ENCODE results near the gene ZER1. TPM values are rescaled to one million over a fixed set of nuclear protein-coding genes. Genes with fewer than 3 reads are reported as not detected.
A peak's percentile ranks its signal among the peaks of the same experiment; 100 is the strongest.
"Not testable (repeated sequence)": the region's sequence is repeated elsewhere in the genome, so short reads cannot be mapped to it uniquely, and the experiment has no call there.

ZER1 gene
- 10 to 100 TPM; 29.1 to 32.2 (median 30.4) TPM for polyA plus RNA-seq (ENCODE audit: insufficient read length in 3 of 3)

DNA sequence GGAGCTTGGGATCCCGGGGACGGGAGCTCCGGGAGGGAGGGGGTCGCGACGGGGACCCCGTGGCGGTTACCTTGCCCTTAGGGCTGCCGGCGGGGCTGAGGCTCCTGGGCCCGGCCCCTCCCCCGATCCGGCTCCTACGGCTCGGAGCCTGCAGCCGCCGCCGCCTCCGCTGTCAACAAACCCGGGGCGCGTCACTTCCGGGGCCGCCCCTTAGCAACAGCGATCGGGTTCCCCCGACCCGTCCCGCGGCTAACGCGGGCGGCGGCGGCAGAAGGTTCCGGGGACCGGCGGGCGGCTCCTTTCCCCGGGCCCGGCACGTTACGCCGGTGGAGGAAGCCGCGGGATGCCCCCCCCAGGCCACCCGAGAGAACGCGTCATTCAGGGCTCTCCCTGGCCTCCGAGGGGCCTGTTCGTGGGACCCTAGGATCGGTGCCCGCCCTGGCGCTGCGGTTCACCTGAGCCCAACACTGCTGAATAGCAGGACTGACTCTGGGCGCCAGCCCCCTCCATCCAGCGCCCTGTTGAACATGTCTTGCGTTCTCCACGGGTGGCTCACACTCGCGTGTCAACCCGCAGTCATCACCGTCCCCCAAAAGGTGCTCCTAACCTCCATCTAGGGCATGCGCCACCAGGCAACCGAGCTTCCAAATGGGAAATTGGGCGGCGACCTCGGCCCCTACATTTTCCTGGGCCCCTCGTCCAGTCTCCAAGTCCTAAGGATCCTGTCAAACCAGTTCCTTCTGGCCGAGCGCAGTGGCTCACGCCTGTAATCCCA is at the start of gene ZER1:
TSS of gene ZER1 (minus strand) at position 183 of the 775 bp plus-strand sequence. CDS start 16,362 bp downstream, outside the sequence.
- peak in 2 of 3 donors; percentile 77 to 78 for DNase-seq (ENCODE audit: low read depth in 3 of 3, low spot score in 2 of 3)

DNA sequence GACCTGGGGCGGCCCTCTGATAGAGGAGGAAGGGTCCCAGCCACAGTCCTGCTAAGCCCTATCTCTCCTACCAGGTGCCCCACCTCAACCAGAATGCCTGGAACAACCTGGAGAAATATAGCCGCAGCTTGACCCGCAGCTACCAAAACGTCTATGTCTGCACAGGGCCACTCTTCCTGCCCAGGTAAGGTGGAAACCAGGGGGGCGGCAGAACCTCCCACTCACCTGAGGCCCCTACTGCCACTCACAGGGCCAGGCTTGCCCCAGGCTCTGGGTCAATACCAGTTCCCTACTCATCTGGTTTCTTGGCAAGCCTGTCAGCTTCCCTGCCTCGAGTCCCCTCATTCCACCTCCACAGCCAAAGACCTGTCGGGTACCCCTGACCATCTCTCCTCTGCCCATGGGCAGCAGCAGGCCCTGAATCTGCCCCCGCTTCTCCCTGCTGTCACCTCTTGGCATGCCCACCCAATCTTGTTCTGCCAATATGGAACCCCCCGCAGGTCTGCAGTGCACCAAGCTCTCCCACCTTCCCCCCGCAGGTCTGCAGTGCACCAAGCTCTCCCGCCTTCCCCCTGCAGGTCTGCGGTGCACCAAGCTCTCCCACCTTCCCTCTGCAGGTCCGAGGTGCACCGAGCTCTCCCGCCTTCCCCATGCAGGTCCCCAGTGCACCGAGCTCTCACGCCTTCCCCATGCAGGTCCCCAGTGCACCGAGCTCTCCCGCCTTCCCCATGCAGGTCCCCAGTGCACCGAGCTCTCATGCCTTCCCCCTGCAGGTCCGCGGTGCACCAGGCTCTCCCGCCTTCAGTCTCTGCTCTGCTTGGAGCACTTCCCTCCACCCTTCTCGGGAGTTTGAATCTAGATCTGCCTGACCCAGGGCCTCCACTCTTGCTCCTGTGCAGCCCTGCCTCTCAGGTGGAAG is 49.2 kb upstream of the ZER1 start:
- no peak for DNase-seq (ENCODE audit: low read depth in 3 of 3, low spot score in 2 of 3)

DNA sequence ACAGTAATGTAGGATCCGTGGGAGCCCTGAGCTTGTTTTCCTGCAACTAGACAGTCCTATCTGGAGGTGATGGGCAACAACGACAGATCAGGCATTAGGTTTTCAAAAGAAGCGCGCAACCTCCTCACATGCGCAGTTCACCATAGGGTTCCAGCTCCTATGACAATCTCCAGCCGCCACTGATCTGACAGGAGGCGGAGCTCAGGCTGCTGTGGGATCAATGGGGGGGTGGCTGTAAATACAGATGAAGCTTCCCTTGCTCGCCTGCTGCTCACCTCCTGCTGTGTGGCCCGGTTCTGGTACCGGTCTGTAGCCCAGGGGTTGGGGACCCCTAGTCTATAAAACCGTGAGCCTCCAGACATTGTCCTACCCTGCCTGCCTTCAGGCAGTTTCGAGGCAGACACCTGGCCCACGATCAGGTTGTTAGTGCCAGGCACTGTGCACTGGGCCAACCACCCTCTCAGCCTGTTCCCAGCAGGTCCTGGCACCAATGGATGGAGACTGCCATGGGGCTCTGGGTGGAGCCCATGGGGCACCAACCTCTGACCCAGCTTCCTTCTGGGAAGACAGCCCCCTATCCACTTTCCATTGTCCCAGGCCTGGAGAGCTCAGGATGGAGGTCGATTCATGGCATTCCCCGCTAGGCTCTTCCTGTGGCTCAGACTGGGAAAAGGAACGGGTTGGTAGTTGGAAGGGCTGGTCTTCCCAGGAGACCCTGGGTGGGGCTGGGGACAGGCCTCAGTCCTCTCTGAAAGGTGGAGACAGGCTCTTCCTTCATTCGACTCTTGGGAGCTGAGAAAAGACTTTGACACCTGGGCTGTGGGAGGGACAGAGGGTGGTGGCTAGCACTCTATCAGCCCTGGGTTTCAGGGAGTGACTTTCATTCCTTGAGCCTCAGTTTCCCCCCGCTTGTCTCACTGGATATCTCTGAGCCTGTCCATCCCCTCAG is 48.3 kb upstream of the ZER1 start:
- no peak for DNase-seq (ENCODE audit: low read depth in 3 of 3, low spot score in 2 of 3)

DNA sequence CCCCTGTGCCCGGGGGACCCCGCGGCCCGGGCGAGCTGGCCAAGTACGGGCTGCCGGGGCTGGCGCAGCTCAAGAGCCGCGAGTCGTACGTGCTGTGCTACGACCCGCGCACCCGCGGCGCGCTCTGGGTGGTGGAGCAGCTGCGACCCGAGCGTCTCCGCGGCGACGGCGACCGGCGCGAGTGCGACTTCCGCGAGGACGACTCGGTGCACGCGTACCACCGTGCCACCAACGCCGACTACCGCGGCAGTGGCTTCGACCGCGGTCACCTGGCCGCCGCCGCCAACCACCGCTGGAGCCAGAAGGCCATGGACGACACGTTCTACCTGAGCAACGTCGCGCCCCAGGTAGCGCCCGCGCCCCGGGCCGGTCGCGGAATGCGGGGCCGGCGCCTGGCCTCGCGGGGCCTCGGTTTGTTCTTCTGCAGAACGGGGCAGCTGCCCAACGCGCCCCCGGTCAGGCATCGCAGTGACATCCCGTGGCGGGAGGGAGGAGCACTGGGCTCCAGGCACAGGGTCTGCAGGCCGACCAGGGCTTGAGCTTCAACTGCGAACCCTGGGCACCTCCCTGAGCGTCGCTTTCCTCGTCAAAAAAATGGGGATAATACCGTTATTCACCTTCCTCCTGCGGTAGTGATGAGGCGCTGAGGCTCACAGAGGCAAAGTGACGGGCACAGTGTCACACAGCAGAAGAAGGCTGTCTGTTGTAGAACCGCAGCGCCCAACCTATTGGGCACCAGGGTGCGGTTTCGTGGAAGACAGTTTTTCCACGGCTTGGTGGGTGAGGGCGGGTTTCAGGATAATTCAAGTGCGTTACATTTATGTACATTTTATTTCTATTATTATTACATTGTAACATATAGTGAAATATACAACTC is 47.4 kb upstream of the ZER1 start:
- no peak for DNase-seq (ENCODE audit: low read depth in 3 of 3, low spot score in 2 of 3)

DNA sequence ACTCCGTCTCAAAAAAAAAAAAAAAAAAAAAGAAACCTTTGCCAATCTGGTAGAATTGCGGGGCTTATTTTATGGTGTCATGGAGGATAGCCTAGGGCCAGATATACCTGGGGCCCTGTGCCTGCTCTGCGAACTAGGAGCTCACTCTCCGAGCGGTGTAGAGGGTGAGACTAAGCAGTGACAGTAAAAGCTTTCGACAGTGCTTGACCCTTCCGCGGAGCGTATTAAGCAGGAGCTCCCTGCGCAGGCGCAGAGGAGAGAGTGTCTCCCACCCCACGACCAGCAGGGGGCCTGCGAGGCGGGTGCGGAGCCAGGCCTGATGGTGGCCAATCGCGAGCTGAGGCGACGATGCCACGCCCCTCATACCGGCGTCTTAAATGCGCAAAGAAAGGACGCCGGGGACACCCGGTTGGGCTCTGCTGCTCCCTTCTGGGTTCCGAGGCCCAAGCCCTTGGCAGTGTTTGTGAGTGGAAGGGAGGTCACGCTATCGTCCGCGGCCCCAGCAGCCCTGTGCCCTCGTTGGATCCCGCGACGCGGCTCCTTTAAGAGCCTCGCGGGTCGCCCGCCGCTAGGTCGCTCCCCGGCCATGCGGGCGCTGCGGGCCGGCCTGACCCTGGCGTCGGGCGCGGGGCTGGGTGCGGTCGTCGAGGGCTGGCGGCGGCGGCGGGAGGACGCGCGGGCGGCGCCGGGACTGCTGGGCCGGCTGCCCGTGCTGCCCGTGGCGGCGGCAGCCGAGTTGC is 46.5 kb upstream of the ZER1 start, which contains the start of gene ENDOG:
TSS of gene ENDOG (plus strand) at position 402 of the 740 bp plus-strand sequence. CDS start at position 587, 185 bp downstream.
- peak; percentile 91 to 95 (median 93) for DNase-seq (ENCODE audit: low read depth in 3 of 3, low spot score in 2 of 3)

DNA sequence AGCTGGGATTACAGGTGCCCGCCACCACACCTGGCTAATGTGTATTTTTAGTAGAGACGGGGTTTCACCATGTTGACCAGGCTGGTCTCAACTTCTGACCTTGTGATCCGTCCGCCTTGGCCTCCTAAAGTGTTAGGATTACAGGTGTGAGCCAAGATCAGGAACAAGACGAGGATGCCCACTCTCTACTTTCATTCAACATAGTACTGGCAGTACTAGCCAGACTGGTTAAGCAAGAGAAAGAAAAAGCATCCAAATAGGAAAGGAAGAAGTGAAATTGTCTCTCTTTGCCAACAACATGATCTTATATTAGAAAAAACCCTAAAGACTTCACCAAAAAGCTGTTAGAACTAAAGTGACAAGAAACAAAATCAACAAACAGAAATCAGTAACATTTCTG is 39.1 kb upstream of the ZER1 start:
- DNase-seq (ENCODE audit: low read depth in 3 of 3, low spot score in 2 of 3) = no peak

DNA sequence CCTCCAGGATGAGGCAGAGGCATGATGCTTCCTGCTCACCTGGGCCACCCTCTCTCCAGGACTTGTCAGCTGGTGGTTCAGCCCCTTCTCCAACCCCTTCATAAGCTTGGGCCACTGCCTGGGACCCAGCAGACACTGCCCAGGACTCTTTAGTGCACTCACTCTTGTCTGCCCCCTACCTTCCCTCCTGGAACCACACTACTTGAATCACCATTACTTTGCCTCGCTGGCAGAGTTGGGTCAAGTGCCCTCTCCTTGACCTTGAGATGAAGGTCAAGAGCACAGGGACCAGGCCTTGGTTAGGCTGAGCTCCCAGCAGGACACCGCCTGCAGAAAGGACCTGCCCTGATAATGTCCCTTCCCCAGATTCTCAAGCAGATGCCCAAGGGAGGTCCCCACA is 38.1 kb upstream of the ZER1 start:
- no peak for DNase-seq (ENCODE audit: low read depth in 3 of 3, low spot score in 2 of 3)

DNA sequence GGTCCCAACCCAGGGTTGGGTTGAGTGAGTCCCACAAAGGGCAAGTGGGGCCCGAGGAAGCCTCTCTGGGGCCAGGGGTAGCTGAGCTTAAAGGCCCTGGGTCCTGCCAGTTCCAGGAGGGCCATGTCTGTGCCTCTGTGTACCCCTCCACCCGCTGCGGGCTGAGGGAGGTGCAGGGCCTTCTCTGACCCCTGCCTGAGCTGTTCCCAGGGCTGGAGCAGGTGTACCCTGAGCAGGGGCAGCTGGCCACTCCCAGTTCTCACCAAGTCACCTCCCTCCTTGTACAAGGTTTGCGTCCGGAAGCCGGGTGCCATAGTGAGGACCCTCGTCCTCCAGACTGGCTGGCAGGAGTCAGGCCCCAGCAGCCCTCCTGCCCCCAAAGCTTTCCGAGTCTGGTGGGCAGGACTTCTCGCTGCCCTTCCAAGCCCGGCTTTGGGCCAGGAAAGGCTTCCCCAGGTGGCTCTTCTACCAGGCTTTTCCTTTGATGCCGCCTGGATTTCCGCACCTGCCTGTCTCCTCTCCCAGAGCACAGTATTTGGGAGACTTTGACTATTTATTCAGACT is 37.4 kb upstream of the ZER1 start:
- DNase-seq (ENCODE audit: low read depth in 3 of 3, low spot score in 2 of 3) = no peak

DNA sequence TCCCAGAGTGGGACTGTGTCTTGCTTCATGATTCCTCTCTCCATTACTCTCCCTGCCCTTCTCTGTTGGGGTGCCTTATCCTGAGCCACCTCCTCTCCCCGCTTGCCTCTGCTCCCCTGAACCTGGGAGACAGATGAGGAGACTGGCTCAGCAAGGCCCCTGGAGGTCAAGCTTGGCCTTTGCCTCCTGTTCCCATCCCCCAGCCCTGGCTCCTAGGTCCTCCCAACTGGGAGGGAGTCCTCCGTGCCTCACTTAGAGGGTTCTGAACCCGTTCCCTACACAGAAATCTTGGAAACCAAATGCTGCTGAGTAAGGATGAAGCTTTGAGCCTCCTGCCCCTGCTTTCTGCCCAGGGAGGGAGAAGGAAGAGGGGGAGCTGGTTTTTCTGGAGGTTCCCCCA is 36.8 kb upstream of the ZER1 start:
- no peak for DNase-seq (ENCODE audit: low read depth in 3 of 3, low spot score in 2 of 3)

DNA sequence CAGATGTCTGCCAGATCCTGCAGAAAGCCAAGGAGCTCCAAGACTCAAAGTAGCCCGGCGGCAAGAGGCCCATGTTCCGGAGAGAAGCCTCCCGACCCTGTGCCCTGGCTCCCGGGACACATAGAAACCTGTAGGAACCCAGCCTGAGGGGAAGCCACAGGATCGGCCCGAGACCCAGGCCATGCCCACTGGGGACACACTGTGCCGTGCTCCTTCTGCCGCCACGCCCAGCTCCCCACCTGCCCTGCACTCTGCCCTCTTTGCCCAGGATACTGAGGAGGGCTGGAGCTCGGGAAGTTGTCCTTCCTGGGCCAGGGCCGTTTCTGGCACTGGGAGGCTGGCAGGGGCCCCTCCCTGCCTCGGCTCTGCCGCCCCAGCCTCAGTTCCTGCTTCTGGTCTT is 36.1 kb upstream of the ZER1 start:
- DNase-seq (ENCODE audit: low read depth in 3 of 3, low spot score in 2 of 3) = no peak

DNA sequence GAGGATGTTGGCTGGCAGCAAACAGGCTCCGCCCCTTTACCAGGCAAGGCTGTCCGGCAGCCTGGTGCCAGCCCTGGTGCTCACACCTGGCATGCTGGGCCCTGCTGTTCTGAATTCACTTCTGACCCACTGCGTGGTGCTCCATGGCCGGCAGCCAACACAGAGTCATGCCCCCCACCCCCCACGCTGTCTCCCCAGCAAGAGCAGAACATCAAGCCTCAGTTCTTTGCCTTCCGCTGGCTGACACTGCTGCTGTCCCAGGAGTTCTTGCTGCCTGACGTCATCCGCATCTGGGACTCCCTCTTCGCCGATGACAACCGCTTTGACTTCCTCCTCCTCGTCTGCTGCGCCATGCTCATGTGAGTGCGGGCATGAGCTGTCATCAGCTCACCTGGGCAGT is 33.9 kb upstream of the ZER1 start:
- no peak for DNase-seq (ENCODE audit: low read depth in 3 of 3, low spot score in 2 of 3)

DNA sequence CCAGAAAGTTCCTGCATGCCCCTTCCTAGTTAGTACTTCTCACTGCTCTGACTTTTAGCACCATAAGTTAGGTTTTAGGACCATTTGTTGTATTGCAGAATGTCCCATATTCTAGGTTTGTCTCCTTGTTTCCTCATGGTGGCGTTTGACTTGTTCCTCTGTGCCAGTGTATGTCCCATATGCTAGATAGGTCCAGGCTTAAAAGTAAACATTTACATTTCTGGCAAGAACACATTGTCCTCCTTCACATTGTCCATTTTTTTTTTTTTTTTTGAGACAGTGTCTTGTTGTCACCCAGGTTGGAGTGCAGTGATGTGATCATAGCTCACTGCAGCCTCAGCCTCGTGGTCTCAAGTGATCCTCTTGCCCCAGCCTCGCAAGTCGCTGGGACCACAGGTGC is 30.8 kb upstream of the ZER1 start:
- no peak for DNase-seq (ENCODE audit: low read depth in 3 of 3, low spot score in 2 of 3)

DNA sequence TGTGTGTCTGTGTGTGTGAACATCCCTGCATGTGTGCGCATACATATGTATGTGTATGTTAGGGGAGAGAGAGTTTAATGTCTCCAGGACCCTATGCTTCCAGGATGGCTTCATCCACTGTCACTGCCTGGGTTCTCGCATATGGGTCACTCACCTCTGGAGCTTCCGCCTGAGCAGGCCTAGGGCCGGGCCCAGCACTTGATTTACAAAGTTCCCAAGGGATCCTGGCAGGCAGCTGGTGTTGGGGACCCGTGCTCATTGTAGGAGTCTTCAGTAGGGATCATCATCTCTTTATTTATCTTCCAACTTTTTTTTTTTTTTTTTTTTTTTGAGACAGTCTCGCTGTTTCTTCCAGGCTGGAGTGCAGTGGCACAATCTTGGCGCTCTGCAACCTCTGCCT is 28.3 kb upstream of the ZER1 start:
- DNase-seq (ENCODE audit: low read depth in 3 of 3, low spot score in 2 of 3) = no peak

DNA sequence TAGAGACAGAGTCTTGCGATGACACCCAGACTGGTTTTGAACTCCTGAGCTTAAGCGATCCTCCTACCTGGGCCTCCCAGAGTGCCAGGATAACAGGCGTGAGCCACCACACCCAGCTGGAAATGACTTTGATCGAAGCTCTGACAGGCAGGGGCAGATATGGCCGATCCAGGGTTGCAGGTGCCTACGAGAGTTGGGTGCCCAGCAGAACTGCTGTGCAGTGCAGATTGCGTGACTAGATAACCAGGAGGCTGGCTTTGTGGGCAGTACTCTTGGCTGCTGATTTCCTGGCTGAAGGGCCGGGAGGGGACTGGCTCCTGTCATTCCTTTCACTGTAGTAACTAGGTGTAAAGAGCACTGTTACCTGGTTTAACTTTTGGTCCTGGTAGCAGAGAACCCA is 27.2 kb upstream of the ZER1 start:
- DNase-seq (ENCODE audit: low read depth in 3 of 3, low spot score in 2 of 3) = no peak

DNA sequence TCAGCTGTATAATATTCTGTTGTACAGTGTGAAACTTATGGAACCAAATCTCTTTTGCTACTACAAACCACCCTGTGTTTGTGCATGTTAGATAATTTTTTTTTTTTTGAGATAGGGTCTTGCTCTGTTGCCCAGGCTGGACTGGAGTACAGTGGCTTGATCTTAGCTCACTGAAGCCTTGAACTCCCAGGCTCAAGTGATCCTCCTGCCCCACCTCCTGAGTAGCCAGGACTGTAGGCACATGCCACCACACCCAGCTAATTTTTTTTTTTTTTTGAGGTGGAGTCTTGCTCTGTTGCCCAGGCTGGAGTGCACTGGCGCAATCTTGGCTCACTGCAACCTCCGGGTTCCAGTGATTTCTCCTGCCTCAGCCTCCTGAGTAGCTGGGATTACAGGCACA is 23.2 kb upstream of the ZER1 start:
- not testable (repeated sequence) for DNase-seq (ENCODE audit: low read depth in 3 of 3, low spot score in 2 of 3)

DNA sequence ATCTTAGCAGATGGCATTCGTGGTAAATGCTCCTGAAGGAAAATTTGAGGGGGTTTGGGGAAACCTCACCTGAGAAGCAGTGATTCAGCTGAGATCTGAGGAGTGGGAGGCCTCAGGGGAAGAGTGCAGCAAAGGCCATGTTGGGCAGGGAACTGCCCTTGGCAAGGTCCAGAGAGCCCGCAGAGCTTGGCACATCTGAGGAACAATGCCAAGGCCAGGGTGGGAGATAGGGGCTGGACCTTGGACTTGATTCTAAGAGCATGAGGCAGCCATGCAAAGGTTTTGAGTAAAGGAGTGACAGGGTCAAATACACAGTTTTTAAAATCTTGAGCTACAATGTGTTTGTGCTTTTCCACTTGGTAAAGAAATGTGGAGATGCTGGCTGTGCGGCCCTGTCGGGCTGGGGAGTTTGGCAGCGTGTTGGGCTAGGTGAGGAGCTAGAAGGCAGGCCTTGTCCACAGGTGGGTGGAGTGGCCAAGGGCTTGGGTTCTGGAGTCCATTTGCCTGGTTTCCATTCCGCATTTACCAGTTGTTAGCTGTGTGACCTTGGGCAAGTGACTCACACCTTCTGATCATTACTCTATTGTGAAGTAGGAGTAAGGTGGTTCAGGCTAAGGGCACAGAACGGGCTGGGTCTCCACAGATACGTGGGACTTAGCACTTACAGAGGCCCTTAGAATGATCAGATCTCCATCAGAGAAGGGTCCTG is 21.4 kb upstream of the ZER1 start:
- no peak for DNase-seq (ENCODE audit: low read depth in 3 of 3, low spot score in 2 of 3)

DNA sequence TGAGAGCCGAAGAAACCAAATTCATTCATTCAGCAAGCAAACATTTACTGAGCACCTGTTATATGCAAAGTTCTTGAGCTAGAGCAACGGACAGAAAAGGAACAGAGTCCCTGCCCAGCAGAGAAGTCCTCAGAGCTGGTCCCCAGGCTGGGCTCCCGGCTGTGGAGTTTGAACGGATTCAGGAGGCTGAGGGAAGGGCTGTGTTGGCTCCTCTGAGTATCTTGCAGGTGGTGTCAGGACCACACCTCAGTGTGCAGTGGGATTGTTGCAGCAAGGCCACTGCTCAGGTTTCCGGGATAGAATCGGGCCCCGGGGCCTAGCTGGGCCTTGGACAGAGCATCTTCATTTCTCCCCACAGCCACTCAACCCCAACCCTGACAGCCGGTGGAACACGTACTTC is 20.4 kb upstream of the ZER1 start:
- no peak for DNase-seq (ENCODE audit: low read depth in 3 of 3, low spot score in 2 of 3)

DNA sequence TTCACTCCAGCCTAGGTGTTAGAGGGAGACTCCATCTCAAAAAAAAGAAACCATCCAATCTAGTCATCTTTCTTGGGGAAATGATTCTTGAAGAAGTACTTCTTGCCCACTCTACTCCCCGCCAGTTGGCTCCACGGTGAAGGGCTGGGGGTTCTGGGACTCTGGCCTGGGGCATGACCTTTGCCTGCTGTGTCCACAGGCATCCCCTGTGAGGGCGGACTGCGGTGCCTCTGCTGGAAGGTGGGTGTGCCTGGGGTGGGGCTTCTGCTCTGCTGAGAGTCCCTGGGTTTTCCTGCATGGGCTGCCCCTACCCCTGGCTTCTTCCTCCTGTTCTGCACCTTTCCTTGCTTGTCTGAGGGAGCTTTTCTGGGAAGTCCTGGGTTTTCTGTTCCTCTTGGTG is 18.8 kb upstream of the ZER1 start:
- no peak for DNase-seq (ENCODE audit: low read depth in 3 of 3, low spot score in 2 of 3)

Measured in right renal cortex interstitium (tissue), 3 donors.